Ovary (tissue), 3 donors: ENCODE results near the gene KLHL33.

Experiments used
- CTCF ChIP-seq, 3 donors: fragments of 450-650 bp in 2 of 3; fragments of 200-600 bp in 1 of 3; IDR thresholded peaks; one replicate each; pipeline versions ENCODE4 v1.5.1 to v1.8.0; 2016 to 2022; ENCODE audit warnings: antibody characterized with exemption in 3 of 3, mild to moderate bottlenecking in 1 of 3
- EP300 ChIP-seq: sonication (generic); formaldehyde crosslinking; IDR thresholded peaks from one replicate; pipeline ENCODE4 v1.6.1; 2017; ENCODE audit warnings: antibody characterized with exemption
- POLR2A ChIP-seq: fragments of 450-650 bp; IDR thresholded peaks from one replicate; pipeline ENCODE4 v1.6.1; 2017; ENCODE audit warnings: antibody characterized with exemption, mild to moderate bottlenecking, moderate library complexity
- donor health status: DM: no; HTN: no; CAD: no.

- TF ChIP-seq POLR2A, result no peak
- TF ChIP-seq EP300, result no peak
- no peak for TF ChIP-seq CTCF (IDR thresholded peaks at IDR 0.05)
Measured at GRCh38 chr14:20428010-20428365, 8.0 kb downstream of the KLHL33 start.
